Measurements from ENCODE around the gene YBEY. TPM values are rescaled to one million over a fixed set of nuclear protein-coding genes. Genes with fewer than 3 reads are reported as not detected.

The YBEY gene
- total RNA-seq, 1 donor from 2014 or later: 23.0 TPM

- H3K4me3 Mint-ChIP-seq: no peak overlapping the region
- H3K36me3 Mint-ChIP-seq (ENCODE audit: low read depth): peaks cover 13% of the 10 kb centered on the region
Observed at GRCh38 chr21:46265736-46266525, 20.2 kb upstream of the YBEY start.

GRCh38 chr21:46266946-46267345, 19.2 kb upstream of the YBEY start:
- Mint-ChIP-seq H3K27ac (ENCODE audit: unreplicated experiment) (no peak overlapping the region), H3K27me3 (ENCODE audit: low read depth) (no peaks in the 10 kb centered on the region), H3K4me3 (no peak overlapping the region), H3K9me3 (no peaks in the 10 kb centered on the region), H3K36me3 (ENCODE audit: low read depth) (peaks cover 15% of the 10 kb centered on the region), H3K4me1 (no peaks in the 10 kb centered on the region)
- no peak for DNase-seq (ENCODE audit: low read depth, low spot score)
- TF ChIP-seq CTCF (conservative IDR thresholded peaks at IDR 0.05): no peak

More at GRCh38 chr21:46265736-46266525, 20.2 kb upstream of the YBEY start:
- no peak for DNase-seq (ENCODE audit: low read depth, low spot score)
- Mint-ChIP-seq H3K9me3 (no peaks in the 10 kb centered on the region), H3K27me3 (ENCODE audit: low read depth) (no peaks in the 10 kb centered on the region), H3K27ac (ENCODE audit: unreplicated experiment) (no peak overlapping the region), H3K4me1 (no peaks in the 10 kb centered on the region)
- no peak for TF ChIP-seq CTCF (conservative IDR thresholded peaks at IDR 0.05)

- peaks cover 24% of the 10 kb centered on the region for H3K36me3 Mint-ChIP-seq (ENCODE audit: low read depth)
- no peak for TF ChIP-seq CTCF (conservative IDR thresholded peaks at IDR 0.05)
- DNase-seq (ENCODE audit: low read depth, low spot score): no peak
- H3K9me3 Mint-ChIP-seq: no peaks in the 10 kb centered on the region
- no peaks in the 10 kb centered on the region for H3K27me3 Mint-ChIP-seq (ENCODE audit: low read depth)
- no peak overlapping the region for H3K27ac Mint-ChIP-seq (ENCODE audit: unreplicated experiment)
- no peaks in the 10 kb centered on the region for H3K4me1 Mint-ChIP-seq
- no peak overlapping the region for H3K4me3 Mint-ChIP-seq
Observed at GRCh38 chr21:46268371-46268770, 17.8 kb upstream of the YBEY start.

GRCh38 chr21:46269466-46269865, 16.7 kb upstream of the YBEY start:
- TF ChIP-seq CTCF (conservative IDR thresholded peaks at IDR 0.05): no peak
- Mint-ChIP-seq H3K36me3 (ENCODE audit: low read depth) (peaks cover 26% of the 10 kb centered on the region), H3K27ac (ENCODE audit: unreplicated experiment) (no peak overlapping the region), H3K9me3 (no peaks in the 10 kb centered on the region), H3K4me3 (no peak overlapping the region), H3K27me3 (ENCODE audit: low read depth) (no peaks in the 10 kb centered on the region), H3K4me1 (no peaks in the 10 kb centered on the region)
- no peak for DNase-seq (ENCODE audit: low read depth, low spot score)

GRCh38 chr21:46273341-46273740, 12.8 kb upstream of the YBEY start:
- TF ChIP-seq CTCF (conservative IDR thresholded peaks at IDR 0.05): no peak
- Mint-ChIP-seq H3K4me3 (no peak overlapping the region), H3K27ac (ENCODE audit: unreplicated experiment) (no peak overlapping the region), H3K4me1 (no peaks in the 10 kb centered on the region), H3K27me3 (ENCODE audit: low read depth) (no peaks in the 10 kb centered on the region), H3K36me3 (ENCODE audit: low read depth) (peaks cover 26% of the 10 kb centered on the region), H3K9me3 (no peaks in the 10 kb centered on the region)
- DNase-seq (ENCODE audit: low read depth, low spot score): no peak

Measured in neural crest cell (in vitro differentiated cells).